Measurements from ENCODE around the gene GUCA2B. TPM values are rescaled to one million over a fixed set of nuclear protein-coding genes. Genes with fewer than 3 reads are reported as not detected.

Gene GUCA2B
- total and polyA plus RNA-seq, 2 experiments from 2014 or later, result 0.71 TPM; not detected in 1

GRCh38 chr1:42164551-42165420 is 11.6 kb downstream of the GUCA2B start, which contains the start of gene GUCA2A:
Gene GUCA2A, minus strand, starts transcription at chr1:42164745. Its CDS starts 33 bp downstream, at chr1:42164712.
- Histone ChIP-seq H4K20me1 (ENCODE audit: insufficient read depth, poor library complexity, severe bottlenecking) (no peaks in the 10 kb centered on the region), H3K9me2 (replicated peaks; ENCODE audit: insufficient read depth) (no peaks in the 10 kb centered on the region), H3K9me3 (ENCODE audit: low read depth) (peaks cover 5% of the 10 kb centered on the region), H3K4me2 (peak within 1 kb of the TSS; percentile 67), H3K36me3 (replicated peaks; ENCODE audit: insufficient read depth, low read depth) (no peaks in the 10 kb centered on the region), H3K4me3 (no peak within 1 kb of the TSS), H3K27me3 (no peaks in the 10 kb centered on the region), H3K4me1 (ENCODE audit: insufficient read depth) (peaks cover 14% of the 10 kb centered on the region), H2AFZ (no peak within 1 kb of the TSS), H3K27ac (peak within 1 kb of the TSS; percentile 78), H3K79me2 (no peaks in the 10 kb centered on the region)
- DNase-seq (ENCODE audit: low spot score), result peak; percentile 40
- 58% methylated on average over 22 of the region's 24 CpGs for WGBS (ENCODE audit: low lambda C conversion rate, missing lambda C conversion rate)
- no peak for TF ChIP-seq EZH2phosphoT487 (IDR thresholded peaks at IDR 0.05; ENCODE audit: low read depth, severe bottlenecking, unreplicated experiment)
- TF ChIP-seq CTCF (IDR thresholded peaks at IDR 0.05; ENCODE audit: poor library complexity), result no peak
- TF ChIP-seq EZH2 (IDR thresholded peaks at IDR 0.05; ENCODE audit: borderline replicate concordance), result no peak

GRCh38 chr1:42165511-42166210 is 12.5 kb downstream of the GUCA2B start:
- Histone ChIP-seq H3K9me3 (ENCODE audit: low read depth) (peaks cover 3% of the 10 kb centered on the region), H3K79me2 (no peaks in the 10 kb centered on the region), H3K9me2 (replicated peaks; ENCODE audit: insufficient read depth) (no peaks in the 10 kb centered on the region), H3K27me3 (no peaks in the 10 kb centered on the region), H3K4me3 (no peak overlapping the region), H2AFZ (no peak overlapping the region), H3K4me1 (ENCODE audit: insufficient read depth) (peaks cover 14% of the 10 kb centered on the region), H3K27ac (peak overlapping the region; percentile 80), H3K4me2 (peak overlapping the region; percentile 67), H4K20me1 (ENCODE audit: insufficient read depth, poor library complexity, severe bottlenecking) (no peaks in the 10 kb centered on the region), H3K36me3 (replicated peaks; ENCODE audit: insufficient read depth, low read depth) (no peaks in the 10 kb centered on the region)
- WGBS (ENCODE audit: low lambda C conversion rate, missing lambda C conversion rate), result 34% methylated on average over 9 of the region's 12 CpGs
- no peak for TF ChIP-seq EZH2 (IDR thresholded peaks at IDR 0.05; ENCODE audit: borderline replicate concordance)
- TF ChIP-seq CTCF (IDR thresholded peaks at IDR 0.05; ENCODE audit: poor library complexity), result no peak
- TF ChIP-seq EZH2phosphoT487 (IDR thresholded peaks at IDR 0.05; ENCODE audit: low read depth, severe bottlenecking, unreplicated experiment), result no peak
- peak; percentile 93 for DNase-seq (ENCODE audit: low spot score)

GRCh38 chr1:42167611-42168390 is 14.6 kb downstream of the GUCA2B start:
- H3K79me2 ChIP-seq, result no peaks in the 10 kb centered on the region
- no peak overlapping the region for H3K4me3 ChIP-seq
- WGBS (ENCODE audit: low lambda C conversion rate, missing lambda C conversion rate), result 88% methylated on average over 9 of the region's 21 CpGs
- TF ChIP-seq CTCF (IDR thresholded peaks at IDR 0.05; ENCODE audit: poor library complexity) (no peak), EZH2phosphoT487 (IDR thresholded peaks at IDR 0.05; ENCODE audit: low read depth, severe bottlenecking, unreplicated experiment) (no peak), EZH2 (IDR thresholded peaks at IDR 0.05; ENCODE audit: borderline replicate concordance) (no peak)
- no peaks in the 10 kb centered on the region for H3K27me3 ChIP-seq
- no peak overlapping the region for H3K27ac ChIP-seq
- no peaks in the 10 kb centered on the region for H3K9me3 ChIP-seq (ENCODE audit: low read depth)
- no peak overlapping the region for H2AFZ ChIP-seq
- peaks cover 14% of the 10 kb centered on the region for H3K4me1 ChIP-seq (ENCODE audit: insufficient read depth)
- no peak for DNase-seq (ENCODE audit: low spot score)
- no peaks in the 10 kb centered on the region for H4K20me1 ChIP-seq (ENCODE audit: insufficient read depth, poor library complexity, severe bottlenecking)
- no peak overlapping the region for H3K4me2 ChIP-seq
- H3K9me2 ChIP-seq (replicated peaks; ENCODE audit: insufficient read depth), result no peaks in the 10 kb centered on the region
- H3K36me3 ChIP-seq (replicated peaks; ENCODE audit: insufficient read depth, low read depth), result no peaks in the 10 kb centered on the region

Measured in hepatocyte (in vitro differentiated cells).